ENCODE data around the gene HDAC8. TPM values are rescaled to one million over a fixed set of nuclear protein-coding genes. Genes with fewer than 3 reads are reported as not detected.

Gene HDAC8
- total RNA-seq, 4 donors from 2014 or later = 19.2 to 23.3 (median 22.0) TPM

GRCh38 chrX:72368796-72369195, 203.8 kb downstream of the HDAC8 start:
- Histone ChIP-seq H3K4me1 (no peaks in the 10 kb centered on the region), H3K4me3 (no peak overlapping the region), H3K27me3 (no peaks in the 10 kb centered on the region), H3K36me3 (no peaks in the 10 kb centered on the region), H3K9me3 (no peaks in the 10 kb centered on the region), H3K27ac (replicated peaks in 1 of 4) (no peak overlapping the region)
- TF ChIP-seq POLR2AphosphoS5 (IDR thresholded peaks at IDR 0.05) (no peak), CTCF (IDR thresholded peaks at IDR 0.05) (no peak)
- intact Hi-C loops (cut with DNase I) = no loop called here
- 43% methylated on average over 8 of the region's 8 CpGs for whole genome bisulfite sequencing
- no peak for DNase-seq (ENCODE audit: extremely low spot score)

GRCh38 chrX:72367516-72367915, 205.1 kb downstream of the HDAC8 start:
- no peak for DNase-seq (ENCODE audit: extremely low spot score)
- WGBS = 93% methylated on average over 1 of the region's 1 CpG
- Histone ChIP-seq H3K27me3 (no peaks in the 10 kb centered on the region), H3K36me3 (no peaks in the 10 kb centered on the region), H3K27ac (replicated peaks in 1 of 4) (no peak overlapping the region), H3K9me3 (no peaks in the 10 kb centered on the region), H3K4me1 (no peaks in the 10 kb centered on the region), H3K4me3 (no peak overlapping the region)
- TF ChIP-seq POLR2A (IDR thresholded peaks at IDR 0.05; ENCODE audit: low read depth) (no peak), EP300 (IDR thresholded peaks at IDR 0.05) (no peak), POLR2AphosphoS5 (IDR thresholded peaks at IDR 0.05) (no peak), CTCF (IDR thresholded peaks at IDR 0.05) (no peak)
- intact Hi-C loops (cut with DNase I) = no loop called here

GRCh38 chrX:72366701-72367454, 205.8 kb downstream of the HDAC8 start:
- intact Hi-C loops (cut with DNase I) = no loop called here

GRCh38 chrX:72366178-72366577, 206.5 kb downstream of the HDAC8 start:
- no peak overlapping the region for H3K4me3 ChIP-seq
- no peaks in the 10 kb centered on the region for H3K27me3 ChIP-seq
- H3K9me3 ChIP-seq = no peaks in the 10 kb centered on the region
- 75% methylated on average over 4 of the region's 4 CpGs for WGBS
- H3K27ac ChIP-seq (replicated peaks in 1 of 4) = no peak overlapping the region
- no peak for DNase-seq (ENCODE audit: extremely low spot score)
- no peaks in the 10 kb centered on the region for H3K36me3 ChIP-seq
- intact Hi-C loops (cut with DNase I) = no loop called here
- H3K4me1 ChIP-seq = no peaks in the 10 kb centered on the region
- TF ChIP-seq CTCF (IDR thresholded peaks at IDR 0.05) (no peak), POLR2AphosphoS5 (IDR thresholded peaks at IDR 0.05) (no peak), POLR2A (IDR thresholded peaks at IDR 0.05; ENCODE audit: low read depth) (no peak), EP300 (IDR thresholded peaks at IDR 0.05) (no peak)

More at GRCh38 chrX:72366701-72367454, 205.8 kb downstream of the HDAC8 start:
- no peak overlapping the region for H3K27ac ChIP-seq (replicated peaks in 1 of 4)
- TF ChIP-seq POLR2AphosphoS5 (IDR thresholded peaks at IDR 0.05) (no peak), CTCF (IDR thresholded peaks at IDR 0.05) (no peak), EP300 (IDR thresholded peaks at IDR 0.05) (no peak), POLR2A (IDR thresholded peaks at IDR 0.05; ENCODE audit: low read depth) (no peak)
- H3K4me3 ChIP-seq = no peak overlapping the region
- no peaks in the 10 kb centered on the region for H3K27me3 ChIP-seq
- H3K4me1 ChIP-seq = no peaks in the 10 kb centered on the region
- DNase-seq (ENCODE audit: extremely low spot score) = no peak
- WGBS = 80% methylated on average over 10 of the region's 10 CpGs
- no peaks in the 10 kb centered on the region for H3K36me3 ChIP-seq
- H3K9me3 ChIP-seq = no peaks in the 10 kb centered on the region

- TF ChIP-seq EP300 (IDR thresholded peaks at IDR 0.05) = no peak
- TF ChIP-seq POLR2A (IDR thresholded peaks at IDR 0.05; ENCODE audit: low read depth) = no peak
- no peak for TF ChIP-seq POLR2AphosphoS5 (IDR thresholded peaks at IDR 0.05)
- no peak for TF ChIP-seq CTCF (IDR thresholded peaks at IDR 0.05)
- Histone ChIP-seq H3K9me3 (no peaks in the 10 kb centered on the region), H3K27me3 (no peaks in the 10 kb centered on the region), H3K27ac (replicated peaks in 1 of 4) (no peak overlapping the region), H3K4me1 (no peaks in the 10 kb centered on the region), H3K4me3 (no peak overlapping the region), H3K36me3 (no peaks in the 10 kb centered on the region)
- DNase-seq (ENCODE audit: extremely low spot score) = no peak
- WGBS = 61% methylated on average over 2 of the region's 2 CpGs
- intact Hi-C loops (cut with DNase I) = no loop called here
Measured at GRCh38 chrX:72365126-72365525, 207.5 kb downstream of the HDAC8 start.
